Gastrocnemius medialis (tissue), 4 donors: Measurements from ENCODE around the gene LIN52. TPM values are rescaled to one million over a fixed set of nuclear protein-coding genes. Genes with fewer than 3 reads are reported as not detected.

Source experiments
- ATAC-seq, 2 donors: fragments of 150-250 bp; one replicate each; pipeline ENCODE4 v1.9.1; 2016
- DNase-seq, 2 donors: peaks; one replicate each; pipeline ENCODE4 v3.0.0-alpha.2; 2019
- H3K27ac ChIP-seq, 4 donors: fragments of 200-600 bp; sonication (generic); 1 replicate in 1 of 4; 2 replicates in 3 of 4; pipeline ENCODE4 v1.5.1; 2016 to 2018; ENCODE audit warnings: mild to moderate bottlenecking in 2 of 4, moderate library complexity in 1 of 4
- H3K27me3 ChIP-seq, 3 donors: fragments of 200-600 bp; sonication (generic) in 2 of 3; 1 replicate in 1 of 3; 2 replicates in 2 of 3; pipeline versions ENCODE4 v1.5.1 to v1.6.0; 2016 to 2019; ENCODE audit warnings: mild to moderate bottlenecking in 1 of 3, moderate library complexity in 1 of 3
- H3K36me3 ChIP-seq, 2 donors: fragments of 200-600 bp; sonication (generic) in 1 of 2; one replicate each; pipeline ENCODE4 v1.5.1; 2017 to 2018
- H3K4me1 ChIP-seq, 2 donors: fragments of 200-600 bp; sonication (generic) in 1 of 2; one replicate each; pipeline ENCODE4 v1.5.1; 2016 to 2017; ENCODE audit warnings: mild to moderate bottlenecking in 2 of 2
- H3K4me3 ChIP-seq, 4 donors: fragments of 200-600 bp; sonication (generic) in 3 of 4; 1 replicate in 1 of 4; 2 replicates in 3 of 4; pipeline ENCODE4 v1.5.1; 2016 to 2019; ENCODE audit warnings: mild to moderate bottlenecking in 2 of 4
- H3K9me3 ChIP-seq, 3 donors: fragments of 200-600 bp; sonication (generic) in 2 of 3; 1 replicate in 1 of 3; 2 replicates in 2 of 3; pipeline ENCODE4 v1.5.1; 2016 to 2019
- CTCF ChIP-seq, 5 experiments: fragments of 450-650 bp in 3 of 5; fragments of 200-600 bp in 2 of 5; sonication (generic) in 2 of 5; IDR thresholded peaks in 4 of 5; conservative IDR thresholded peaks in 1 of 5; 1 replicate in 4 of 5; 2 replicates in 1 of 5; pipeline ENCODE4 v1.5.1; 2016 to 2019; ENCODE audit warnings: antibody characterized with exemption in 5 of 5, mild to moderate bottlenecking in 3 of 5, moderate library complexity in 3 of 5
- POLR2A ChIP-seq, 2 donors: fragments of 450-650 bp; IDR thresholded peaks; one replicate each; pipeline ENCODE4 v1.6.1; 2017; ENCODE audit warnings: antibody characterized with exemption in 2 of 2, mild to moderate bottlenecking in 2 of 2, moderate library complexity in 2 of 2
- in situ Hi-C, 4 donors: fragments of 200-750 bp; cut with MboI; loops; one replicate each; pipeline versions ENCODE4 v1.15.0 to v1.8.0; 2017; ENCODE audit warnings: low sequenced_read_pairs in 4 of 4
- intact Hi-C: fragments of 100-400 bp; cut with DNase I; formaldehyde crosslinking; loops from one replicate; pipeline ENCODE4 v1.15.1; 2023; ENCODE audit warnings: low total_unique reads
- total RNA-seq, 4 donors: library from RNA; depleted of rRNA; stranded (reverse); fragments of >200 nt; gene quantifications; one replicate each; pipeline versions ENCODE4 v1.1.0 to v1.2.3, GENCODE V29; 2016

Gene LIN52
- total RNA-seq, 4 donors from 2014 or later, result 3.4 to 5.6 (median 4.3) TPM

- intact Hi-C loops (no loop called here), in situ Hi-C loops (no loop called here)
- Histone ChIP-seq H3K4me1 (peaks cover 12 to 22% of the 10 kb centered on the region in 2 donors), H3K36me3 (no peaks in the 10 kb centered on the region), H3K27me3 (peaks cover 65 to 74% (median 74%) of the 10 kb centered on the region in 3 donors), H3K27ac (no peak overlapping the region), H3K9me3 (no peaks in the 10 kb centered on the region), H3K4me3 (no peak overlapping the region)
- DNase-seq (no peak), ATAC-seq (no peak)
- TF ChIP-seq CTCF (IDR thresholded peaks at IDR 0.05 in 4 of 5, conservative IDR thresholded peaks at IDR 0.05 in 1 of 5) (no peak), POLR2A (IDR thresholded peaks at IDR 0.05) (no peak)
Observed at GRCh38 chr14:74242021-74242779, 157.4 kb downstream of the LIN52 start.

- Histone ChIP-seq H3K27ac (no peak overlapping the region), H3K4me1 (peaks cover 12 to 22% of the 10 kb centered on the region in 2 donors), H3K4me3 (no peak overlapping the region), H3K9me3 (no peaks in the 10 kb centered on the region), H3K36me3 (no peaks in the 10 kb centered on the region), H3K27me3 (peaks cover 63 to 71% (median 68%) of the 10 kb centered on the region in 3 donors)
- TF ChIP-seq CTCF (IDR thresholded peaks at IDR 0.05 in 4 of 5, conservative IDR thresholded peaks at IDR 0.05 in 1 of 5) (no peak), POLR2A (IDR thresholded peaks at IDR 0.05) (no peak)
- intact Hi-C loops, result no loop called here
- ATAC-seq, result no peak
- no peak for DNase-seq
- in situ Hi-C loops, result no loop called here
Observed at GRCh38 chr14:74242780-74243042, 158.0 kb downstream of the LIN52 start.

GRCh38 chr14:74243051-74243450, 158.3 kb downstream of the LIN52 start:
- in situ Hi-C loops (no loop called here), intact Hi-C loops (no loop called here)
- H3K36me3 ChIP-seq, result no peaks in the 10 kb centered on the region
- ATAC-seq, result no peak
- no peak for DNase-seq
- H3K27ac ChIP-seq, result no peak overlapping the region
- H3K9me3 ChIP-seq, result no peaks in the 10 kb centered on the region
- H3K4me1 ChIP-seq, result peaks cover 12 to 22% of the 10 kb centered on the region in 2 donors
- H3K4me3 ChIP-seq, result no peak overlapping the region
- H3K27me3 ChIP-seq, result peaks cover 60 to 67% (median 65%) of the 10 kb centered on the region in 3 donors
- TF ChIP-seq CTCF (IDR thresholded peaks at IDR 0.05 in 4 of 5, conservative IDR thresholded peaks at IDR 0.05 in 1 of 5), result no peak
- TF ChIP-seq POLR2A (IDR thresholded peaks at IDR 0.05), result no peak

- H3K27ac ChIP-seq, result no peak overlapping the region
- DNase-seq (no peak), ATAC-seq (no peak)
- H3K27me3 ChIP-seq, result peaks cover 53 to 56% (median 54%) of the 10 kb centered on the region in 3 donors
- no peaks in the 10 kb centered on the region for H3K9me3 ChIP-seq
- H3K4me3 ChIP-seq, result no peak overlapping the region
- peaks cover 12 to 22% of the 10 kb centered on the region in 2 donors for H3K4me1 ChIP-seq
- TF ChIP-seq POLR2A (IDR thresholded peaks at IDR 0.05) (no peak), CTCF (IDR thresholded peaks at IDR 0.05 in 4 of 5, conservative IDR thresholded peaks at IDR 0.05 in 1 of 5) (no peak)
- intact Hi-C loops (no loop called here), in situ Hi-C loops (no loop called here)
- no peaks in the 10 kb centered on the region for H3K36me3 ChIP-seq
Observed at GRCh38 chr14:74244115-74244514, 159.4 kb downstream of the LIN52 start.

GRCh38 chr14:74245292-74245691, 160.5 kb downstream of the LIN52 start:
- Histone ChIP-seq H3K9me3 (no peaks in the 10 kb centered on the region), H3K27ac (no peak overlapping the region), H3K4me3 (no peak overlapping the region), H3K36me3 (no peaks in the 10 kb centered on the region), H3K4me1 (peaks cover 12 to 15% of the 10 kb centered on the region in 2 donors), H3K27me3 (peaks cover 42 to 45% (median 43%) of the 10 kb centered on the region in 3 donors)
- intact Hi-C loops, result no loop called here
- ATAC-seq (no peak), DNase-seq (no peak)
- TF ChIP-seq POLR2A (IDR thresholded peaks at IDR 0.05), result no peak
- no peak for TF ChIP-seq CTCF (IDR thresholded peaks at IDR 0.05 in 4 of 5, conservative IDR thresholded peaks at IDR 0.05 in 1 of 5)
- in situ Hi-C loops, result no loop called here
